ENCODE measurements around the gene VSX1.

Gene VSX1

DNA sequence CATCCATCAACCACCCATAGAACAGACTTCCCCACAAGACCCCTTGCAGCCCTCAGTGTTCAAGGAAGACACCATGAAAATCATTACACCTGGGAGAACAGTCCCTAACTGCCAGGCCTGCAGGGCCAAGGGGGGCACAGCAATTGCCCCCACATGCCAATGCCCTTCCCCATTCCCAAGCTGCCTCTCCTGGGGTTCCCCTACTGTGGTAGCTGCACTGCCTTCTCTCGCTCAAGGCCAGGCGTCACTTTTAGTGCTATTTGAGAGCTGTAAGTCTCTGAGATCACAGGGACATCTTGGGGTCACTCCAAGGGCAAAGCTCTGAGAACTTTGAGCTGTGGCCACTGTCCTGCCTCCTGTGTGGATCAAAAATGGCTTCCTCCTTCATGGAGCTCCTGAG, 18.0 kb downstream of the VSX1 start:
- Mint-ChIP-seq H3K4me1 (peaks cover 7% of the 10 kb centered on the region), H3K9me3 (no peaks in the 10 kb centered on the region), H3K36me3 (ENCODE audit: low read depth) (no peaks in the 10 kb centered on the region), H3K27ac (no peak overlapping the region), H3K4me3 (no peak overlapping the region), H3K27me3 (ENCODE audit: low read depth) (peaks cover 73% of the 10 kb centered on the region)
- TF ChIP-seq, protein P1, sequence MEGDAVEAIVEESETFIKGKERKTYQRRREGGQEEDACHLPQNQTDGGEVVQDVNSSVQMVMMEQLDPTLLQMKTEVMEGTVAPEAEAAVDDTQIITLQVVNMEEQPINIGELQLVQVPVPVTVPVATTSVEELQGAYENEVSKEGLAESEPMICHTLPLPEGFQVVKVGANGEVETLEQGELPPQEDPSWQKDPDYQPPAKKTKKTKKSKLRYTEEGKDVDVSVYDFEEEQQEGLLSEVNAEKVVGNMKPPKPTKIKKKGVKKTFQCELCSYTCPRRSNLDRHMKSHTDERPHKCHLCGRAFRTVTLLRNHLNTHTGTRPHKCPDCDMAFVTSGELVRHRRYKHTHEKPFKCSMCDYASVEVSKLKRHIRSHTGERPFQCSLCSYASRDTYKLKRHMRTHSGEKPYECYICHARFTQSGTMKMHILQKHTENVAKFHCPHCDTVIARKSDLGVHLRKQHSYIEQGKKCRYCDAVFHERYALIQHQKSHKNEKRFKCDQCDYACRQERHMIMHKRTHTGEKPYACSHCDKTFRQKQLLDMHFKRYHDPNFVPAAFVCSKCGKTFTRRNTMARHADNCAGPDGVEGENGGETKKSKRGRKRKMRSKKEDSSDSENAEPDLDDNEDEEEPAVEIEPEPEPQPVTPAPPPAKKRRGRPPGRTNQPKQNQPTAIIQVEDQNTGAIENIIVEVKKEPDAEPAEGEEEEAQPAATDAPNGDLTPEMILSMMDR (IDR thresholded peaks at IDR 0.05; ENCODE audit: unreplicated experiment in 3 of 3) = no peak

DNA sequence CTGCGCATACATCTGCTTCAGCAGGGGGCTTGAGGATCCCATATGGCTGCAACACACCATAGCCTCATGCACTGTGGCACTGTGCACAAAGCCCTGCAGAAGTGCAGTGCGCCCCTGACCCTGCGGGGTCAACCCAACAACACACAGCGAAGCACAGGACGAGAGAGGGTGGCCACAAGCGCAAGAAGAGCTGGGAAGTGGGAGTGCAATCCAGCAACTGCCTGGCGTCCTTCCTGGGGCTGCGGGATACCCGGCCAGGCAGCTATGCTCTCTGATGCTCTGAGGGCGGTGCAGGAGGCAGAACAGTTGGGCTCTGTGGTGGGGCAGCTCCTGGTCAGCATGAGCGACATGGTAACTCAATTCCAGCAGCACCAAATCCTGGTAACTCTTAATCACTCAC, 18.4 kb downstream of the VSX1 start:
- Mint-ChIP-seq H3K9me3 (no peaks in the 10 kb centered on the region), H3K4me3 (no peak overlapping the region), H3K27ac (no peak overlapping the region), H3K4me1 (peaks cover 10% of the 10 kb centered on the region), H3K36me3 (ENCODE audit: low read depth) (no peaks in the 10 kb centered on the region), H3K27me3 (ENCODE audit: low read depth) (peaks cover 76% of the 10 kb centered on the region)
- TF ChIP-seq, protein P1 (IDR thresholded peaks at IDR 0.05; ENCODE audit: unreplicated experiment in 3 of 3) = no peak

DNA sequence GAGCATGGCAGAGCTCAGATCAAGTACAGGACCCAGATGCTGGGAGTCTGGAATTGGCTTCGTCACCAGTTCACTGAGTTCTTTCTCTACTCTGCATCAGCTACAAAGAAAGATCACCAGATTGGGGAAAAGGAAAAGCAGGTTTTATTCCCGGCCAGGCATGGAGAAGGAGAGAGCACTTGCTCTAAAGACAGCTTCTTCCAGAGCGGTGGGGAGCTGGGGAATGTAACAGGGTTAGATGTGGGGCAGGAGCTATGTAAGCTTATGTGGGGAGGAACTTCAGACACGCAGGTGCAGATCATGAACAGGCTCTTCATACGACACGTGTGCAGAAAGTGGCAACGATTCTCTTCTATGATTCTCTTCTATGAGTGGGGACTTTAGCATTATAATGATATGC, 19.1 kb downstream of the VSX1 start:
- no peaks in the 10 kb centered on the region for H3K9me3 Mint-ChIP-seq
- H3K4me3 Mint-ChIP-seq = no peak overlapping the region
- TF ChIP-seq, protein P1 (IDR thresholded peaks at IDR 0.05; ENCODE audit: unreplicated experiment in 3 of 3) = no peak
- no peak overlapping the region for H3K27ac Mint-ChIP-seq
- peaks cover 10% of the 10 kb centered on the region for H3K4me1 Mint-ChIP-seq
- H3K36me3 Mint-ChIP-seq (ENCODE audit: low read depth) = no peaks in the 10 kb centered on the region
- peaks cover 76% of the 10 kb centered on the region for H3K27me3 Mint-ChIP-seq (ENCODE audit: low read depth)

DNA sequence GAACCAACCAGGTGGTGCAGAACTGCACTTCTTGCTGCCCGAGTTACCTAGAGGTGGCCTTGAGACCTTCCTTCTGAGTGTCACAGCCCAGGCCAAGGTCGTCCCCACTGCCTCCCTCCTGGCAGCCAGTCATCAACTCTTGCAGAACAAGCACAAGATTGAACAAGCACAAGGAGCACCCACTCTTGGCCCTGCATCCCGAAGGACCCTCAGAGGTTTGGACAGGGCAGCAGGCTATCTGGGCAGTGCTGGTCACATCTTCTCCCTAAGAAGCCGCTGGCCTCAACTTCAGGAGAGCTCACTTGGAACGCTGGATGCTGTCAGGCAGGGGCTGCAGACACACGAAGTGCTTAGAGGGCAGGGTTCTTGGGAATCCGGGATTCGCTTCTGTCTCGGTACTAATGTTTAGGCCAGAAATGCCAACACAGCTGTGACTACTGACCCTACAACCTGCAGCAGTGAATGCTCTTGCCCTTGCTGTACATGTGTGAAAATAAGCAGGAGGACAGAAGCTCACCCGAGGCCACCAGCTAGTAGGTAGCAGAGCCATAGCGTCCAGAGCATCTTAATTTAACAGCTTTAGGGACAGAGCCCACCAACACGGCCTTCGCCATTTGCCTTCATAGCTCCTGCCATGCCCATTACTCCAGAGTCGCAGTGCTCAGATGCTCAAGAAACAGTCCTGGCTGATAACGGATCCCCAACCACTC, 20.0 kb downstream of the VSX1 start:
- no peaks in the 10 kb centered on the region for H3K36me3 Mint-ChIP-seq (ENCODE audit: low read depth)
- H3K9me3 Mint-ChIP-seq = no peaks in the 10 kb centered on the region
- H3K4me1 Mint-ChIP-seq = peaks cover 10% of the 10 kb centered on the region
- TF ChIP-seq, protein P1 (IDR thresholded peaks at IDR 0.05; ENCODE audit: unreplicated experiment in 3 of 3) = no peak
- no peak overlapping the region for H3K4me3 Mint-ChIP-seq
- no peak overlapping the region for H3K27ac Mint-ChIP-seq
- peaks cover 76% of the 10 kb centered on the region for H3K27me3 Mint-ChIP-seq (ENCODE audit: low read depth)

DNA sequence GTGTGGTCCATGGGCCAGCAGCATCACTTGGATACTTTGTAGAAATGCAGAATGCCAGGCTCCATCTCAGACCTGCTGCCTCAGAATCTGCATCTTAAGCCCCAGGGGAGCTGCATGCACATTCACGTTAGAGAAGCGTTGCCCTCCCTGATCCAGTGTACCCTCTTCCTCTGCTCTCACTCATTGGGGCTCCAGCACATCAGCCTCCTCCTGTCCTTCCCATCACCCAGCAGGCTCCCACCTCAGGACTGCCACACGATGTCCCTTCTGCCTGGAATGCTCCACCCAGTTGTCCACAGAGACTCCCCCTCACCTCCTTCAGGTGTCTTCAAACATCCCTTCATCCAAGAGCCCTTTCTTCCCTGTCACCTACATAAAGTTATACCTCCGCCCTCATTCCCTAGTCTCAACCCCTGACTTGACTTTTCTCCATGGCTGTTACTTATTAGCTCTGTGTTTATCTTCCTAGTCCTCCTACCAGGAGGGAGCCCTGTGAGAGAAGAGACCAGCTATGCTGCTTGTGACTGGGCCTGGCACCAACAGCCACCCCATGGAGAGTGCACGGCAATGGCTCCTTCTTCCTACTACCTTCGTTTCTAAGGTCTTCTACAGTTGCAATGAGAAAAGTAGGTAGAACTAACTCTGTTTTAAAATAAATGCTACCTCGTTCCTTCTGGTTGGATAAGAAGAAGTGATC, 20.7 kb downstream of the VSX1 start:
- TF ChIP-seq, protein P1 (IDR thresholded peaks at IDR 0.05; ENCODE audit: unreplicated experiment in 3 of 3) = no peak
- Mint-ChIP-seq H3K9me3 (no peaks in the 10 kb centered on the region), H3K36me3 (ENCODE audit: low read depth) (no peaks in the 10 kb centered on the region), H3K4me1 (peaks cover 13% of the 10 kb centered on the region), H3K4me3 (peak overlapping the region; percentile 2 to 19 (median 9)), H3K27ac (peak overlapping the region in 2 of 3 experiments; percentile 13 to 23), H3K27me3 (ENCODE audit: low read depth) (peaks cover 76% of the 10 kb centered on the region)

Measured in nephron (organoid).